Measurements from ENCODE around the gene RNF103. TPM values are rescaled to one million over a fixed set of nuclear protein-coding genes. Genes with fewer than 3 reads are reported as not detected.

Gene RNF103
- total and polyA plus RNA-seq, 2 of the 13 experiments (the other 11 are each of a cell fraction or from before 2014, with no cell fraction given): 19.8 to 21.1 TPM

DNA sequence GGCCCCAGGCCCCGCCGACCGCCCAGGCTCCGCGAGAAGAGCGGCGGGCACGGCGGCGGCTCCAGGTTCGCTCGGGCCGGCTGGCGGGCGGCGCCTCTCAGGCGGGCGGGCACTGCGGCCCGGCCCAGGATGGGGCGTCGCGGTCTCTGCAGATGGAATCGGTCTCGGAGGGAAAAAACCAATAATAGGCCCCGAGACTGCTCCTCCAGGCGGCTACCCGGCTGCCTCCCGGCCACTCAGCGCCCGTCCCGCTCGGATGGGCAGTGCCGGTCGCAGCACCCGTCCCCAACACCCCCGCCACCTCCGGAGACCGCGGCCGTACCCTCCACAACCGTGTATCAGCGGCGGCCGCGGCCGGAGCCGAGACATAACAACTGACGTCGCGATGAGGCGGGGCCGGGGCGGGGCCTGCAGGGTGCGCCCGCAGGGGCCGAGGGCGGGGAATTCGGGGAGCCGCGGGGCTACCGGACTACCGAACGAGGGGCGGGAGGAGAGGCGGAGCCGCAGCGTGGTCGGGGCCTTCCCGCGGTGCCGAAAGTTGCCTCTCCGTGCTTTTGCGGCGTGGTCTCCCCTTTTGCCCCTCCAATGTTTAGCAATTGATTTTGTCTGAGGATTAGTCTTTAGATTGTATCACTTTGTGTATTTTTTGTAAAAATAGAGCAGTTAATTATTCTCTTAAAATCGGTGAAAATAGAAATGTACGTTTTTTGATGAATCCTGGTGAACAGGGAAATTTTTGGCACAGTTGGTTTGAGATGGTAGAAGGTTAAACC lies at the start of gene RNF103 (continued):
- TF ChIP-seq ZUFSP (CRISPR knock-in tag; IDR thresholded peaks at IDR 0.05; ENCODE audit: borderline replicate concordance) (no peak), BCL6 (CRISPR knock-in tag; IDR thresholded peaks at IDR 0.05) (peak; percentile 72), ZNF687 (CRISPR knock-in tag; IDR thresholded peaks at IDR 0.05) (peak; percentile 94), REPIN1 (CRISPR knock-in tag; IDR thresholded peaks at IDR 0.05; ENCODE audit: borderline replicate concordance, low read depth) (peak; percentile 61; the same call in 1 of the 2 replicates), THAP11 (CRISPR knock-in tag; IDR thresholded peaks at IDR 0.05) (peak; percentile 73), PHF8 (CRISPR knock-in tag; IDR thresholded peaks at IDR 0.05) (peak; percentile 90), ZFP1 (CRISPR knock-in tag; IDR thresholded peaks at IDR 0.05) (peak; percentile 76; the same call in 1 of the 2 replicates)
- TF ChIP-seq, protein P1, sequence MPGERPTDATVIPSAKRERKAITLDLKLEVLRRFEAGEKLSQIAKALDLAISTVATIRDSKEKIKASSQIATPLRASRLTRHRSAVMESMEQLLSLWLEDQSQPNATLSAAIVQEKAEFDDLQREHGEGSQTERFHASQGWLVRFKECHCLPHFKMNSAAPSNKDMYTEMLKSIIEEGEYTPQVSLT (CRISPR knock-in tag; IDR thresholded peaks at IDR 0.05; ENCODE audit: borderline replicate concordance, low read depth): no peak; the same call in 1 of the 2 replicates
- TF ChIP-seq, protein P2, sequence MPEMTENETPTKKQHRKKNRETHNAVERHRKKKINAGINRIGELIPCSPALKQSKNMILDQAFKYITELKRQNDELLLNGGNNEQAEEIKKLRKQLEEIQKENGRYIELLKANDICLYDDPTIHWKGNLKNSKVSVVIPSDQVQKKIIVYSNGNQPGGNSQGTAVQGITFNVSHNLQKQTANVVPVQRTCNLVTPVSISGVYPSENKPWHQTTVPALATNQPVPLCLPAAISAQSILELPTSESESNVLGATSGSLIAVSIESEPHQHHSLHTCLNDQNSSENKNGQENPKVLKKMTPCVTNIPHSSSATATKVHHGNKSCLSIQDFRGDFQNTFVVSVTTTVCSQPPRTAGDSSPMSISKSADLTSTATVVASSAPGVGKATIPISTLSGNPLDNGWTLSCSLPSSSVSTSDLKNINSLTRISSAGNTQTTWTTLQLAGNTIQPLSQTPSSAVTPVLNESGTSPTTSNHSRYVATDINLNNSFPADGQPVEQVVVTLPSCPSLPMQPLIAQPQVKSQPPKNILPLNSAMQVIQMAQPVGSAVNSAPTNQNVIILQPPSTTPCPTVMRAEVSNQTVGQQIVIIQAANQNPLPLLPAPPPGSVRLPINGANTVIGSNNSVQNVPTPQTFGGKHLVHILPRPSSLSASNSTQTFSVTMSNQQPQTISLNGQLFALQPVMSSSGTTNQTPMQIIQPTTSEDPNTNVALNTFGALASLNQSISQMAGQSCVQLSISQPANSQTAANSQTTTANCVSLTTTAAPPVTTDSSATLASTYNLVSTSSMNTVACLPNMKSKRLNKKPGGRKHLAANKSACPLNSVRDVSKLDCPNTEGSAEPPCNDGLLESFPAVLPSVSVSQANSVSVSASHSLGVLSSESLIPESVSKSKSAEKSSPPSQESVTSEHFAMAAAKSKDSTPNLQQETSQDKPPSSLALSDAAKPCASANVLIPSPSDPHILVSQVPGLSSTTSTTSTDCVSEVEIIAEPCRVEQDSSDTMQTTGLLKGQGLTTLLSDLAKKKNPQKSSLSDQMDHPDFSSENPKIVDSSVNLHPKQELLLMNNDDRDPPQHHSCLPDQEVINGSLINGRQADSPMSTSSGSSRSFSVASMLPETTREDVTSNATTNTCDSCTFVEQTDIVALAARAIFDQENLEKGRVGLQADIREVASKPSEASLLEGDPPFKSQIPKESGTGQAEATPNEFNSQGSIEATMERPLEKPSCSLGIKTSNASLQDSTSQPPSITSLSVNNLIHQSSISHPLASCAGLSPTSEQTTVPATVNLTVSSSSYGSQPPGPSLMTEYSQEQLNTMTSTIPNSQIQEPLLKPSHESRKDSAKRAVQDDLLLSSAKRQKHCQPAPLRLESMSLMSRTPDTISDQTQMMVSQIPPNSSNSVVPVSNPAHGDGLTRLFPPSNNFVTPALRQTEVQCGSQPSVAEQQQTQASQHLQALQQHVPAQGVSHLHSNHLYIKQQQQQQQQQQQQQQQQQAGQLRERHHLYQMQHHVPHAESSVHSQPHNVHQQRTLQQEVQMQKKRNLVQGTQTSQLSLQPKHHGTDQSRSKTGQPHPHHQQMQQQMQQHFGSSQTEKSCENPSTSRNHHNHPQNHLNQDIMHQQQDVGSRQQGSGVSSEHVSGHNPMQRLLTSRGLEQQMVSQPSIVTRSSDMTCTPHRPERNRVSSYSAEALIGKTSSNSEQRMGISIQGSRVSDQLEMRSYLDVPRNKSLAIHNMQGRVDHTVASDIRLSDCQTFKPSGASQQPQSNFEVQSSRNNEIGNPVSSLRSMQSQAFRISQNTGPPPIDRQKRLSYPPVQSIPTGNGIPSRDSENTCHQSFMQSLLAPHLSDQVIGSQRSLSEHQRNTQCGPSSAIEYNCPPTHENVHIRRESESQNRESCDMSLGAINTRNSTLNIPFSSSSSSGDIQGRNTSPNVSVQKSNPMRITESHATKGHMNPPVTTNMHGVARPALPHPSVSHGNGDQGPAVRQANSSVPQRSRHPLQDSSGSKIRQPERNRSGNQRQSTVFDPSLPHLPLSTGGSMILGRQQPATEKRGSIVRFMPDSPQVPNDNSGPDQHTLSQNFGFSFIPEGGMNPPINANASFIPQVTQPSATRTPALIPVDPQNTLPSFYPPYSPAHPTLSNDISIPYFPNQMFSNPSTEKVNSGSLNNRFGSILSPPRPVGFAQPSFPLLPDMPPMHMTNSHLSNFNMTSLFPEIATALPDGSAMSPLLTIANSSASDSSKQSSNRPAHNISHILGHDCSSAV (CRISPR knock-in tag; IDR thresholded peaks at IDR 0.05; ENCODE audit: borderline replicate concordance): peak; percentile 72; the same call in 1 of the 2 replicates

Data from HepG2 (cell line).